Body of pancreas (tissue), 4 donors: ENCODE measurements around the gene IGF2BP2. TPM values are rescaled to one million over a fixed set of nuclear protein-coding genes. Genes with fewer than 3 reads are reported as not detected.

Experiments used
- ATAC-seq: fragments of 150-250 bp; one replicate; pipeline ENCODE4 v1.9.1; 2016
- DNase-seq, 4 donors: peaks; one replicate each; pipeline ENCODE4 v3.0.0-alpha.2; 2019
- H3K27ac ChIP-seq, 4 donors: fragments of 200-600 bp; sonication (generic); 1 replicate in 3 of 4; 2 replicates in 1 of 4; pipeline versions ENCODE4 v1.5.1 to v1.6.1; 2016 to 2019; ENCODE audit warnings: mild to moderate bottlenecking in 1 of 4, mixed read lengths in 1 of 4, moderate library complexity in 1 of 4
- H3K27me3 ChIP-seq, 2 donors: fragments of 200-600 bp; sonication (generic); one replicate each; pipeline ENCODE4 v1.6.0; 2016; ENCODE audit warnings: mild to moderate bottlenecking in 1 of 2
- H3K36me3 ChIP-seq, 2 donors: fragments of 200-600 bp; sonication (generic); replicated peaks in 1 of 2; 2 replicates each; pipeline ENCODE4 v1.5.1; 2016; ENCODE audit warnings: low read depth in 2 of 2; ENCODE audit not compliant: insufficient read depth in 1 of 2
- H3K4me1 ChIP-seq: fragments of 200-600 bp; sonication (generic); one replicate; pipeline ENCODE4 v1.6.0; 2016
- H3K4me3 ChIP-seq, 2 donors: fragments of 200-600 bp; sonication (generic); 1 replicate in 1 of 2; 2 replicates in 1 of 2; pipeline ENCODE4 v1.5.1; 2016 to 2019
- H3K9me3 ChIP-seq, 3 donors: fragments of 200-600 bp; sonication (generic); 1 replicate in 2 of 3; 2 replicates in 1 of 3; pipeline ENCODE4 v1.5.1; 2016
- POLR2A ChIP-seq, 3 donors: fragments of 450-650 bp; IDR thresholded peaks; one replicate each; pipeline ENCODE4 v1.6.1; 2016; ENCODE audit warnings: antibody characterized with exemption in 3 of 3, mild to moderate bottlenecking in 2 of 3
- WGBS, 2 donors: methylation state at CpG; one replicate each; pipeline ENCODE4 v1.1.5; 2017; 5-methylcytosine and 5-hydroxymethylcytosine counted together
- intact Hi-C: fragments of 100-400 bp; cut with DNase I; formaldehyde crosslinking; loops from one replicate; pipeline ENCODE4 v1.15.1; 2023
- total RNA-seq, 2 donors: library from RNA; depleted of rRNA; stranded (reverse); fragments of >200 nt; gene quantifications; one replicate each; pipeline ENCODE4 v1.1.0, GENCODE V29; 2016
- TF ChIP-seq, protein P1 (sequence below), 7 experiments: fragments of 450-650 bp in 4 of 7; fragments of 200-600 bp in 3 of 7; sonication (generic) in 3 of 7; IDR thresholded peaks; one replicate each; pipeline ENCODE4 v1.5.1; 2016 to 2019; ENCODE audit warnings: antibody characterized with exemption in 7 of 7

Gene IGF2BP2
- total RNA-seq: 10 to 100 TPM; 19.4 to 25.2 TPM

DNA sequence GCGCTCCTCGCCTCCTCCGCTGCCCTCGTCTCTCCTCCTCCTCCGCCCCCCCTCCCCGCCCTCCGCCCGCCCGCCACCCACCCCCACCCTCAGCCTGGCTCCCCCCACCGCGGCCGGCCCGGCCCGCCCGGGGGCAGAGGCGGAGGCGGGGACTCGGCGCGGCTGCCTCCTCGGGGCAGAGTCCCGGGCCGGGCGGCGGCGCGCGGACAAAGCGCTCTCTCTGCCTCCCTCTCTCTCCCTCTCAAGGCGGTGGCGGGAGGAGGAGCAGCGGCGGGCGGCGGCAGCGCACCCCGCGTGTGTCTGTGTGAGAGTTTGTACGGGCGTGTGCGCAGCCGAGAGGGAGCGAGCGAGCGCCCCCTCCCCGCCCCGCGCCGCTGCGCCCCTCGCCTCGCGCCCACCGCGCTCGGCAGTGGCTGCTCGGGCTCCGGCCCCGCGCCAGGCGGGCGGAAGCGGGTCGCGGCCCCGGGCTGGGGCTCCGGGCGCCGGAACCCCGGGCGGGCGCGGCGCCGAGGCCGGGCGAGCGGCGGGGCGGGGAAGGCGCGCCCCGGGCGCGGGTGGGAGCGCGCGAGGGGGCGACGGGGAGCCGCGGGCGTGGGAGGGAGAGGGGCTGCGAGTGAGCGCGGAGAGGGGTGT, at the start of gene IGF2BP2:
TSS of gene IGF2BP2 (minus strand) at position 37 of the 633 bp plus-strand sequence. CDS start 82 bp downstream, outside the sequence.
- Histone ChIP-seq H3K36me3 (no peaks in the 10 kb centered on the region), H3K9me3 (no peaks in the 10 kb centered on the region), H3K27ac (peak within 1 kb of the TSS; percentile 69 to 86 (median 76)), H3K27me3 (peaks cover 0 to 5% of the 10 kb centered on the region in 2 donors), H3K4me3 (peak within 1 kb of the TSS; percentile 45 to 89), H3K4me1 (peaks cover 25% of the 10 kb centered on the region)
- WGBS, 2 donors: 0 to 1% methylated on average over 8 to 47 of the region's 96 CpGs
- TF ChIP-seq, protein P1, sequence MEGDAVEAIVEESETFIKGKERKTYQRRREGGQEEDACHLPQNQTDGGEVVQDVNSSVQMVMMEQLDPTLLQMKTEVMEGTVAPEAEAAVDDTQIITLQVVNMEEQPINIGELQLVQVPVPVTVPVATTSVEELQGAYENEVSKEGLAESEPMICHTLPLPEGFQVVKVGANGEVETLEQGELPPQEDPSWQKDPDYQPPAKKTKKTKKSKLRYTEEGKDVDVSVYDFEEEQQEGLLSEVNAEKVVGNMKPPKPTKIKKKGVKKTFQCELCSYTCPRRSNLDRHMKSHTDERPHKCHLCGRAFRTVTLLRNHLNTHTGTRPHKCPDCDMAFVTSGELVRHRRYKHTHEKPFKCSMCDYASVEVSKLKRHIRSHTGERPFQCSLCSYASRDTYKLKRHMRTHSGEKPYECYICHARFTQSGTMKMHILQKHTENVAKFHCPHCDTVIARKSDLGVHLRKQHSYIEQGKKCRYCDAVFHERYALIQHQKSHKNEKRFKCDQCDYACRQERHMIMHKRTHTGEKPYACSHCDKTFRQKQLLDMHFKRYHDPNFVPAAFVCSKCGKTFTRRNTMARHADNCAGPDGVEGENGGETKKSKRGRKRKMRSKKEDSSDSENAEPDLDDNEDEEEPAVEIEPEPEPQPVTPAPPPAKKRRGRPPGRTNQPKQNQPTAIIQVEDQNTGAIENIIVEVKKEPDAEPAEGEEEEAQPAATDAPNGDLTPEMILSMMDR (IDR thresholded peaks at IDR 0.05): peak in 2 of 7 experiments; percentile 32
- TF ChIP-seq POLR2A (IDR thresholded peaks at IDR 0.05): peak; percentile 36 to 45 (median 37)
- intact Hi-C loops: no loop called here
- peak; percentile 58 to 73 (median 69) for DNase-seq
- peak; percentile 69 for ATAC-seq

DNA sequence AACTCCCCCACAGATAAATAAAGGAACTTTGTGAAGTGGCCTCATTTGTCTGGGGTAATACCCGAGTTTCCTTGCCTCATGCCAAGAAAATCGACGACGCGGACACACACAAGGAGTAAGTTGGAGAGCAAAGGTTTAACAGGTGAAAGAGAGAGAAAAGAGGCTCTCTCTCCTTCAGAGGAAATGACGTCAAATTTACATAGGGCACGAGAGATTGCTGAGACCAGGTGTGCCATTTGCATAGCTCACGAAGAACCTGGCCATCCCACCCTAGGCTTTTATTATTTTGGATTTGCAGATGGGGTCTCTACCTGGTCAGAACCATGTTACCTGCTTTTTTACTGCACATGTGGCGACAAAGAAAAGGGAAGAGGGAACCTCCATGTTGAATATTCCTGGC, 49.3 kb upstream of the IGF2BP2 start:
- intact Hi-C loops: no loop called here

DNA sequence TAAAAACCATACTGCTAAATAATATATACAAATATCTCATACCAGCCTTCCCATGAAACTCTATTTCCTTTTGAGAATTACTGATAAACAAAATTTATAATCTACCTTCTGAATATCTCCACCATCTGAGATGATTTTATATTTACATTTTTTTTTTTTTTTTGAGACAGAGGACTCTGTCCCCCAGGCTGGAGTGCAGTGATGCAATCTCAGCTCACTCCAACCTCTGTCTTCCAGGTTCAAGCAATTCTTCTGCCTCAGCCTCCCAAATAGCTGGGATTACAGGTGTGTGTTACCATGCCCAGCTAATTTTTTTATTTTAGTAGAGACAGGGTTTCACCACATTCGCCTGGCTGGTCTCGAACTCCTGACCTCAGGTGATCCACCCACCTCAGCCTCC, 42.8 kb upstream of the IGF2BP2 start:
- Histone ChIP-seq H3K27ac (no peak overlapping the region), H3K4me1 (no peaks in the 10 kb centered on the region), H3K27me3 (no peaks in the 10 kb centered on the region), H3K9me3 (no peaks in the 10 kb centered on the region), H3K4me3 (no peak overlapping the region), H3K36me3 (no peaks in the 10 kb centered on the region)
- intact Hi-C loops: no loop called here
- DNase-seq (no peak), ATAC-seq (no peak)
- WGBS, 2 donors: 86 to 97% methylated on average over 2 of the region's 2 CpGs
- TF ChIP-seq, protein P1 (IDR thresholded peaks at IDR 0.05): no peak
- no peak for TF ChIP-seq POLR2A (IDR thresholded peaks at IDR 0.05)

More for the DNA sequence above, 49.3 kb upstream of the IGF2BP2 start:
- Histone ChIP-seq H3K27ac (no peak overlapping the region), H3K9me3 (no peaks in the 10 kb centered on the region), H3K4me1 (no peaks in the 10 kb centered on the region), H3K4me3 (no peak overlapping the region), H3K36me3 (no peaks in the 10 kb centered on the region), H3K27me3 (no peaks in the 10 kb centered on the region)
- 46 to 58% methylated on average over 9 of the region's 9 CpGs for WGBS, 2 donors
- no peak for DNase-seq
- no peak for TF ChIP-seq POLR2A (IDR thresholded peaks at IDR 0.05)
- TF ChIP-seq, protein P1 (IDR thresholded peaks at IDR 0.05): no peak
- no peak for ATAC-seq

DNA sequence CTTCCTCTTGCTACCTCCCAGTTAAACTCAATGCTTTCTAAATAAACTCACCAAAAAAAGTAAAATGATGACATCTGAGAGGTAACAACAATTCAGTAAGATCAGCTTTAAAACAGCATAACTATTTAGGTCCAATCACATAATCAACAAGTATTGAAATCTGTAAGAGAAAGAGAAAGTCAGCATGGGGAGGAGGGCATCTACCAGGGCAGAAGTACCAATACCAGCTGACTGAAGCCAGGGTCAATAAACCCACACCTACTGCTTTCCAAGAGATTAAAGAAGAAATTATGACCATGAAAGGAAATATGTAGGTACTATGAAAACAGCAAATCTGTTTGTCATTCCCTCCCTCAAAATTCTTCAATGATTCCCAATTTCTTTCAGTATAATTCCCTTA, 42.2 kb upstream of the IGF2BP2 start:
- intact Hi-C loops: no loop called here
- no peak for ATAC-seq
- H3K9me3 ChIP-seq: no peaks in the 10 kb centered on the region
- no peak for DNase-seq
- H3K27ac ChIP-seq: no peak overlapping the region
- no peak overlapping the region for H3K4me3 ChIP-seq
- H3K27me3 ChIP-seq: no peaks in the 10 kb centered on the region
- H3K36me3 ChIP-seq: no peaks in the 10 kb centered on the region
- no peak for TF ChIP-seq POLR2A (IDR thresholded peaks at IDR 0.05)
- TF ChIP-seq, protein P1 (IDR thresholded peaks at IDR 0.05): no peak
- no peaks in the 10 kb centered on the region for H3K4me1 ChIP-seq

DNA sequence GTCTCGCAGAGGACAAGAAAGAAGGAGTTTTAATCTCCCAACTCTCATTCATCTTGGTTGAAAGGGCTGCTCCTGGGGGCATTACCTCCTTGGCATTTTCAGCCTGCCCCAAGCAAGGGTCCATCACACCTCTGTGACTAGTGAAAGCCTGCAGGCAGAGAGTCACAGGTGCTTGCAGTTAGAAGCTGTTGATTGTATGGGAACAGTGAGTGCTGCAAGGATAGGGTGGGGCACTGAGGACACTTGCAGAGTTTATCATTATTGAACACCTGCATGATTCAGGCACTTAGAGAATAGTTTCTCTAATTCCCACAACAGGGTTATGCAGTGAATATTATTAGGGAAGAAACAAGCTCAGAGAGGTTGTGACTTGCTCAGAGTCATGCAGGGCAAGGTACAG, 41.7 kb upstream of the IGF2BP2 start:
- ATAC-seq: no peak
- no peak overlapping the region for H3K4me3 ChIP-seq
- no peaks in the 10 kb centered on the region for H3K27me3 ChIP-seq
- no peak for DNase-seq
- 100% methylated on average over 1 of the region's 1 CpG for WGBS, 2 donors
- H3K27ac ChIP-seq: no peak overlapping the region
- intact Hi-C loops: no loop called here
- no peaks in the 10 kb centered on the region for H3K36me3 ChIP-seq
- no peak for TF ChIP-seq POLR2A (IDR thresholded peaks at IDR 0.05)
- TF ChIP-seq, protein P1 (IDR thresholded peaks at IDR 0.05): no peak
- no peaks in the 10 kb centered on the region for H3K4me1 ChIP-seq
- no peaks in the 10 kb centered on the region for H3K9me3 ChIP-seq
